ENCODE results near the gene SVIL.
"Not testable (repeated sequence)": the region's sequence is repeated elsewhere in the genome, so short reads cannot be mapped to it uniquely, and the experiment has no call there.

SVIL gene

DNA sequence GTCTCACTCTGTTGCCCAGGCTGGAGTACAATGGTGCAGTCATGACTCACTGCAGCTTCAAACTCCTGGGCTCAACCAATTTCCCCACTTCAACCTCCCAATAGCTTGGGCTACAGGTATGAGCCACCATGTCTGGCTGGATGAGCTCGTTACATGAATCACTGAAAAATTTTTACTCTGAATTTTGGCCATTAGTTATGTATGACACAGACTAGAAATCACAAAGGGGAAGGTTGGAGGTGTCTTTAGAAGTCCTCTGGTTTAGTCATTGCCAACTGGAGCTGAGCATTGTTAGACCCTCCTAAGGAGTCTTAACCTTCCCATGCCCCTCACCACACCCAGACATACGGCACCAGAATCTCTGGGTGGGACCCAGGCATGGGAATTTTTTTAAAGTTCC, 34.7 kb downstream of the SVIL start:
- DNase-seq (ENCODE audit: low spot score), result no peak

DNA sequence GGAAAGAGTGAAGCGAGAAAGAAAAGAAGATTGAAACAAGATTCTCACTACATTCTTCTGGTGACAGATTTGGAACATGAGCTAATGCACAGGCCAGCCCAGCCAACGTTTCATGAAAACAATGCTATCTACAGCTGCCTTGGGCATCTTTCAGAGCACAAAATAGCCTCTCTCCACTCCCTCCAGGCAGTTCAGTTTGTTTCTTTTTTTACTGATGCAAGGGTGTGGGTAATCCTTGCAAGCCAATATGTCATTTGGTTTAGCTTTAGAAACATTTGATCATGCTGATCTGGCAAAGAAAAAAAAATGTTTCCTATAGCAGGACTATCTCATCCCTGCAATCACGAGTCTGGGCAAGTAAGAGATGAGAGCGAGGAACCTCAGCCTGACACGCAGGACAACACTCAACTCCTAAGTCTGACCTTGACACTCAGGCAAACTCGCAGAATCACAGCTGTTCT, 35.9 kb downstream of the SVIL start:
- no peak for DNase-seq (ENCODE audit: low spot score)

DNA sequence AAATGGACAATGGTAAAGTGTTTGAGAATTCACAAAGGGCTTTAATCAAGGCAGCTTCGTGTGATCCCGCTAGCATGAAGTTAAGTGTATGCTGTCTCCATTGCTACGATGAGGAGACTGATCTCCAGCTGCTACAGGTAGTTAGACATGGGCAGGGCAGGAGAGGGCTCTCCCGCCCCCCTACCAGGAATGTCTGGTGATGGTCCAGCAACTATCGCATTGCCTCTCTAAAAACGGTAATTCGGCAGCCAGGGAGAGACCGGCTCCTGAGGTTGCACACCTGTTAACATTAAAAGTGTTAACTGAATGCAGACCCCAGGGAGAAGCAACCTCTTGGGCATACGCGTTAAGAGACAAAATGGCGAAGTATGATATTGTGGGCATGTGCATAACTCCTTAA, 37.9 kb downstream of the SVIL start:
- DNase-seq (ENCODE audit: low spot score), result no peak

DNA sequence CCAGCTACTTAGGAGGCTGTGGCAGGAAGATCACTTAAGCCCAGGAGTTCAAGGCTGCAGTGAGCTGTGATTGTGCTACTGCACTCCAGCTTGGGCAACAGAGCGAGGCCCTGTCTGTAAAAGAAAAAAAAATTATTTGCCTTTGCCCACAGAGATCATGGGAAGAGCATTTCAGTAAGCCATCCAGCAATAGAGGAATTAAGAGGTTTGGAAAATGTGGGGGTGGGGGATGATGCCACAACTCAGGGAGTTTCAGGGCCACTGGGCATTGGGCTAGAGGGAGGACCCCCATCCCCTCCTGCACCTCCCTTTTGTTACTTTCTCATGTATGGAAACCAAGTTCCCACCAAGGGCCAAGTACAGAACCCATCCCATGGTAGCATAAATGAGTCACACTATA, 38.4 kb downstream of the SVIL start:
- DNase-seq (ENCODE audit: low spot score), result no peak

DNA sequence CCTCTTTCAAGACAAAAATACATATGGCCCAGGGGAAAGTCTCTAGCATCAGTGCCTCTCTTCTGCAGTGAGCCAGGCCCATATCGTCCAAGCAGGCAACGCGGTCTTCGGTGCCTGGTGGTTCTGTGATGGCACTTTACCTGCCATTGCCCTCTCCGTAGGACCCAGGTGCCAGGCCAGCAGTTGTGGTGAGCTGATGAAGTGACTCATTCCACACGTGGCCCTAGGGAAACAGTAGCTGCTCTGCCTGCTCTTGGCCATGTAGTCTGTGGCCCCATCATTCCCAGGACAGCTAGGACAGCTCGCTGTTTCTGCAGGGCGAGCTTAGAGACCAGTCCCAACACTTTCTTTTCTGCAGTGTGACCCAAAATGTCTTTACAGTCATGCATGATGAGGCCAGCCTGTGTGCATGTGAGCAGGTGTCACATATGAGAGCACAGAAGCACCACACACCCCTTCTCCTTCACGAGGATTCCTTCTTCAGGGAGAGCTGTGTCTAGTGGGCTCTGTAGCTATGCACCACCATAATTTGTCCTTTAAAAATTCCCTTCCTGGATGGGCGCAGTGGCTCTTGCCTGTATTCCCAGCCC, 39.0 kb downstream of the SVIL start:
- no peak for DNase-seq (ENCODE audit: low spot score)

DNA sequence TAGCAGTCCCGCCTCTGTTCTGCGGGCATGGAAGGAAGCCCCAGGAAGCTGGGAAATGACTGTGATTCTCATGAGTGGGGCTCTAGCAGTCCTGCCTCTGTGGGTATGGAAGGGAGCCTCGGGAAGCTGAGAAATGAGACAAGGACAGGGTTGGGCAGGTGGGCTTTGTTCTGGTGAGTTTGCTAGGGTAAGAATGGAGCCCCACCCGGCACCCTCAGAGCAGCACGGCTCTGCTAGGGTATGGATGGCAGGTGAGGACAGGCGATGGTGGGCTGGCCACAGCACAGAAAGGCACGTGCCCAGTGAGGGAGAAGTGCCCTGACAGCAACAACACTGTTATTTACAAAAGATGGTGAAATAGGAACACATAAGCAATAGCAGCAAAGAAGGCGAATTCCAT, 39.6 kb downstream of the SVIL start:
- DNase-seq (ENCODE audit: low spot score), result no peak

DNA sequence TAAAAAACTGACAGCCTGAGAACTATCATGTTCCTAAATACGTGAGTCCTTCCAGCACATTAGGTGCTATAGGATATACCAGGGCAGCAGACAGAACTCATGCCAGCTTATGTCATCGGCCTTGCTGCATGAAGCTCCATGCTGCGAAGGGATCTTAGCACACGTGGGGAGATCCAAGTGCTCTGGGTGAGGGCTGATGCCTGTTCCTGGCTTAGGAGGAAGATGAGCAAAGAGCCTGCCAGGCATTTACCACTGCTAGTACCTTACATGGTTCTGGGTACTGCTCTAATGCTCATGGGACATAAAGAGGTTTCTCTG, 43.2 kb downstream of the SVIL start:
- no peak for DNase-seq (ENCODE audit: low spot score)

DNA sequence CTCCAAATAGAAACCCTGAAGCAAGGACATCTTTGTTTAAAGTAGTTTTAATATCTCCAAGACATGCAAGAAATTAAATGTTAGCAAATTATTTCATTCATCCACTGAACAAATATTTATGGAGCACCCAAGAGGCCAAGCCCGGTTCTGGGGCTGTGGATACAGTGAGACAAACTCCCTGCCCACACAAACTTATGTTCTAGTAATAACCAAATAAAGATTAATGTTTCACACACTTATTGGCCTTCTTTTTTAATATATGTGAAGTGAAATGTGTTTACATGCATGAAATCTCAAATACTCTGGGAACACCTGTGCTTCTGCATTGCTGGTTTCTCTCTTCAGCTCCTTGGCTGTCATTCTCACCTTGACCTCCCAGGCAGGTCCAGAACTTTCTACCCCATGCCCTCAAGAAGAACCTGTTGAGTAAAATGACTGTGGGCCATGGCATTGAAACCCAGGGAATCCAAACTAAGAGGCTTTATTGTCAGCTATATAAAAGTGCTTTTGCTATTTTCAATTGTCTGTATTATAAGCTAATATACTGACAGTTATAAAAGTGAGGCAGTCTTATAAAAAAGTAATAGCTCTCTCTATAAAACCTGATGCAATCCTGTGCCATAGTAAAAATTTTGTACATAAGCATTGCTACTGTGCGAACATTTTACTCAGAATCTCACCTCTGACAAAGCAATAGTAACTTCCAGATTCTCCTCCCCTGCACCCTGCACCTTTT, 43.7 kb downstream of the SVIL start:
- no peak for DNase-seq (ENCODE audit: low spot score)

DNA sequence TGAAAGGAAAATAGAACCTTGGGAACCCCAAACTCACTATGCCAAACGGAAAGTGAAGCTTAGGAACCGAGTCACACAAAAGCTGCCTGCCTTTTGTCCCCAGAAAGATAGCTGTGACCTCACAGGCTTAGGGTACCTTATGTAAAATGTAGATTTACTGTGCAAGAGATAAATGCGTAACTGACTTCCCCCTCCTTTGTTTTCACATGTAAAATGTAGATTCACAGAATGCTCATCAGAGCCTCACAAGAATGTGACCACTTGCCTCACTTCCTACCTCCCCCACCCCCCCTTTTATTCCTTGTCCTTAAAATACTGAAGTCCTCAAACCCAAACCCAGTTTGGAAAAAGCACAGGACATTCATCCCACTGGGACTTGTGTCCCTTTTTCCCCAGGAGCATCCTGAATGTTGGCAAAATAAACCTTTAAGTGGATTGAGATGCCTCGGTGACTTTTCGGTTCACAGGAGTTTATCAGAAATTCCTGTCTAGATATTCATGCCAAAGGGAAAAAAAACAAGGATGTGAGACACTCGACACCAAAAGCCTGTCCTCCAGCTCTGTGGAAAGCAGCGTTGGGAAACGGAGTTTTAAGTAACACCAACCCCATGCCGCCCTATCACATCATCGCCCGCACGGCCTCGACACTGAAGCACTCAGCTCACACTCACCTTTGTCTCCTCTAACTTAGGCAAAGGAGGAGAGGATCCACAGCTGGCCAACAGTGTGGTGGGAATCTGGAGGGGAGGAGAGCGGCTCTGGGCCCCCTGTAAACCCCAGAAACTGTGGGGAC, 45.9 kb downstream of the SVIL start:
- no peak for DNase-seq (ENCODE audit: low spot score)

DNA sequence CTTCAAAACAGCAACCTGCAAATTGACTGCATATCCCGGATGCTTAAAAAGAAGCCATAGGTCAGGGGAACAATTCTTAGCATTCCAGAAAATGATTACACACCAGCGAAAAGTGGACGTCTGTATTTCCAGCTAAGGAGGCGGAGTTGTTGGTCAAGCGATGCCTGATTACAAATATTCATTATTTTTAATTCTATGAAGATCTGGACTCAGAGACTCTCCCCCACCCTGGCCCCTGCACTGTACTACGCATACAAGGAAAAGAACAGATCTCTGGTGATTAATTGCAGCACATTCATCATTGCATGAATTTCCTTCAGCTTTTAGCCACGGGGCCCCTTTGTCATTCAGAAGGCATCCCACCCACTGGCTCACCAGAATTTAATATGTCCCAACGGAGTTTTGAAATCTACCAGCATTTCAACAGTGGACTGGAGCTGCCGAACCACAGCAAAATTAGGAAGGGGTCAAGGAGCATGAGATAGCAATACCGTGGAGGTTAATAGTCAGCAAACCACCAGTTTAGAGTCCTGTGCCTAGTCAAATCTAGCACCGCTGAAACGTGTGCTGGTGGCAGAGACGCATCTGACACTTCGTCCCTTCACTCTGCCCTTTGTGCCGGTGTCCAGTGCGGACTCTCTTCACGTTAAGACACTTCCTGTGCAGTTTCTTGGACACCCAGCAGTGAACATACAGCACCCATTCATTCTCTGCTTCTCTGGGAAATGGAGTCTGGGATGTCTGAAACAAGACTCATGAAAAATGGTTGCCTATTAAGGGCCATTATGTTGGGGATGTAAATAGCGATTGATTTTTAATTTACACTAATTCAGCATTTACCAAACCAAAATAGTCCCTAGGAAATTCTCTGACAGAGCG, 46.8 kb downstream of the SVIL start:
- DNase-seq (ENCODE audit: low spot score), result not testable (repeated sequence)

DNA sequence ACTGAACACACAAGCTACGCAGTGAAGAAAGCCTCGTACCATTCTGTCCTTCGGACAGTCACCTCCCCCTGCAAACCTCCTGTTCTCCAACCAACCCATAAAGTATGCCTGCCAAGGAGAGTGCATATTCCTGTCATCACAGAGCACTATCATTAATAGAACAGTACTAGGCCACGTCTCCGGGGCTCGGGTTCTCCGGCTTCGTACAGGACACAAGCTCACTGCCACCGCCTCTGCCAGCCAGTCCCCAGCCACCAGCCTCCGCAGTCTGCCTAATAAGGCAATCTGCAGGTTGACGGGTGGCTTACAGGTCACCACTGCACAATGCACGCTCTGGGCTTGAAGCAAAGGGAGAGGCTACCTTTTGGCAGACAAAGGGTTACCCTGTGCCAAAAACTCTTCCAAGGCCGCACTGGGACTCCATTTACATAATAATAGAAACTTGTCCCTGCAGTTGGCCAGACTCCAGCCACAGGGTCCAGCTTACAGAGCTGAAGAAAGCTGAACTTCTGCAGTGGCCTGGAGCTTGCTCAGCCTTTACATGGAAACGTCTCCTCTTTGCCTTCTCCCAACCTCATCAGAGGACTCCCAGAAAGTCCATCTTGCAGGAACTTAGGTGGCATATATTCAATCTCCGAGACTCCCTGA, 47.5 kb downstream of the SVIL start:
- DNase-seq (ENCODE audit: low spot score), result not testable (repeated sequence)

DNA sequence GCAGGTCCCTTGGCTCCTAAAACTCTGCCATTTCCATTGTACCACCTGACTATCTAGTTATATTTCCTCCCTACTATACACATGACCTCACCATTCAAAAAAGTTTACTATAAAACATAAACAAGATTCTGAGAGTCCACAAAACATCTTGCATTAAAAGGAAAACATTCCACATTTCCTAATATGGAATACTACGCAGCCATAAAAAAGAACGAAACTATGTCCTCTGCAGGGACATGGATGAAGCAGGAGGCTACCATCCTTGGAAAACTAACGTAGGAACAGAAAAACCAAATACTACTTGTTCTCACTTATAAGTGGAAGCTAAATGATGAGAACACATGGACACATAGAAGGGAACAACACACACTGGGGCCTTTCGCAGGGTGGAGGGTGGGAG, 48.3 kb downstream of the SVIL start:
- DNase-seq (ENCODE audit: low spot score), result no peak

DNA sequence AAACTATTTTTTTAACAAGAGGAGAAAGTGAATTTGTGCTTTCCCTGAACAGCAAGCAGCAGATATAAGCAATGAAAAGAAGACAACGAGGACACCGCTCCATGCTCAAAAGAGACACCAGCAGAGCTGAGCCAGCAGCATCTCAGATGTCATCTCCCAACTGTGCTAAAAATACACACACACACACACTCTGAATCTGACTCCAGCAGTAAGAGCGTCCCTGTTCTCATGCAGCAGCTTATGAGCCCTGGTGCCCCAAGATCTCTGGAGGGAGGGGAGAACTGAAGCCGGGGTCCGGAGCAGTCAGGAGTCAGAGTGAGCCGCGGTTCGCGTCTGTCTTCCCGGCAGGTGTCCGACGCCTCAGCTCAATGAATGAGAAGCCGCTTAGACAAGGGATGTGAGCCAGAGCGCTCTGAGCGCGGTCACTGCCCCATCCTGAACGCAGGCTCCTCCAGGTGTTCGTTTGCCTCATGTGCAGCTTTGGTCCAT, 49.2 kb downstream of the SVIL start:
- DNase-seq (ENCODE audit: low spot score), result no peak

DNA sequence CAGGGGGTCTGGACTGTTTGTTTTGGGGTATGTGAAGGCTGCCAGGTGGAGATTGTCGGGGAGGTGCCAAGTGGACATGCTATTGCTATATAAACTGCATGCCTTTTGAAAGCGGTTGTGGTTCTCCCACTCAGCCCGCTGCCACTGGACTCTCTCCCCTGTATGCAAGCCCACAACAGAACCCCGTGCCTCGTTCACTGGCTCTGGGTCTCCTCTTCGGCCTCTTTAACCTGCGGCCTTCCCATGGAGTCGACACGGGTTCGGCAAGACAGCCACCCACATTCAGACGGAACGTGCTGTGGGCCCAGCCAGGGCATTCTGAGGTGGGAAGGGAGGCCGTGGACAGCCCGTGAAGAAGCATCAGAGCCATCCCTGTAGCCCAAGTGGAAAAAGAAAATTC, 50.3 kb downstream of the SVIL start:
- no peak for DNase-seq (ENCODE audit: low spot score)

DNA sequence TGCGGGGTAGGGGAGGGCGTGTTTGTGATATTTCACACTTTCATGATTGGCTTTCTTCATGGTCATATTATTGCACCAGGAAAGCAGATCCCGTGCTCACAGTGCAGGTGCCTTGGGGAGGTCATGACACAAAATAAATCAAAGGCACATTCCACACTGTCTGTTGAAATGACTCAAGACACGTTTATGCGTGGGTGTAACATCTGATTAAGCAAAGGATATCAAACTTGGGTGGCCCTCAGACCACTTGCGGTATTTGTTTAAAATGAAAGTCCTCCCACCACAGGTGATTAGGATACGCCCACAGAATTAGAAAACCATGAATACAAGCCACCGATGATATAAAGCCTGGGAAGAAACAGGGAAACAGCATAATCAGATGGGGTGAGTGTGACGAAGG, 51.1 kb downstream of the SVIL start:
- no peak for DNase-seq (ENCODE audit: low spot score)

DNA sequence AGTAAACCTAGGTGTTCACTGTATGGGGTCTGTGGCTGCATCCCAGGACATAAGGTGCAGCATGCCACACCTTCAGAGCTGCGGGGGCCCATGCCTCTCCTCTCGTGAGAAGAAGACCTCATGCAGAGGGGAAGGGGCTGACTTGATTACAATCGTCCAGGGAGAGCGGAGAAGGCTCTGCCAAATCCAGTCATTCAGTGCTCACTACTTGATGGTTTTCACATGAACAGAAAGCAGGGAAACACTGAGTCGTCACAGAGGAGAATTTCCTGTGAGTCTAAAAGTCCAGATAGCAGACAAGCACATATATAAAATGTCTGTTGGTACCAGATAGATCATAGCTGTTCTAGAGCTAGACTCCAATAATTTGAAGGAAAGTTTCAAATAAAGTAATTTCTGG, 52.0 kb downstream of the SVIL start:
- DNase-seq (ENCODE audit: low spot score), result not testable (repeated sequence)

DNA sequence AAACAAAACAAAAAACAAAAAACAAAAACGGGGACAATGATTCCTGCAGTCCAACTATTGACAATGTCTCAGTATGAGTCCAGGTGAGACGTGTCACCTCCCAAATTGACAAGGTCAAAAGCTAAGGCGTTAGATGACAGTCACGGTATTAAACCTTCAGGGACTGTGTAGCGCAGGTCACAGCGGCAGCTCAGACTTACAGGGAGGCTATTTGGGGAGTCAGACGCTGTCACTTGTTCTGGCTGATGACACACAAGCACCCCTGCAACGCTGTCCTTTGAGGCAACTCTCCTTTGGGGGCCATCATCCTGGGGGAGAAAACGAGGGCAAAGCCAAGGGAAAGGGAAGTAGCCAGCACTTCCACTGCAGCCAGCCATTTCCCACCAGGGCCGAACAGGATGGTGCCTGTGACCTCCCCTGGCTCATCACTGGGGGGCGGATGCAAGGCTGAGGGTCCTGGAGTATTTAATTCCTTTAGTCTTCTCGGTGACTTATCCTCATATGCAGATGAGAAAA, 55.3 kb downstream of the SVIL start:
- DNase-seq (ENCODE audit: low spot score), result no peak

DNA sequence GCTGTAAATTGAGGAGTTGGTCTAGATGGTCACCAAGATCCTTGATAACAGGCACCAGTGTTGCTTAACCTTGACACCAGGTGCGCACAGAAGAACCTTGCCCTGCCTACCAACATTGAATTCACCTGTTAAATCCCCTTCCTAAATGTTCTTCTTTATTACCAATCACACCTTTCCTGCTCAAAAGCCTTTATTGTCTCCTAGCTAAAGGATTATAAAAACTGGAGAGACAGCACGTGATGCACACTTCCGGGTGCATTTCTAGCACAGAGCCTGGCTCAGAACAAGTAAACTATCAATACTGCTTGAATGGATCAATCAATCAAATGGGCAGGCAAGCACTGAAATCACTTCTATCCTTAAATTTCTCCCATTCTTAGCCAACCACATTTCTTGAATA, 56.3 kb downstream of the SVIL start:
- no peak for DNase-seq (ENCODE audit: low spot score)

DNA sequence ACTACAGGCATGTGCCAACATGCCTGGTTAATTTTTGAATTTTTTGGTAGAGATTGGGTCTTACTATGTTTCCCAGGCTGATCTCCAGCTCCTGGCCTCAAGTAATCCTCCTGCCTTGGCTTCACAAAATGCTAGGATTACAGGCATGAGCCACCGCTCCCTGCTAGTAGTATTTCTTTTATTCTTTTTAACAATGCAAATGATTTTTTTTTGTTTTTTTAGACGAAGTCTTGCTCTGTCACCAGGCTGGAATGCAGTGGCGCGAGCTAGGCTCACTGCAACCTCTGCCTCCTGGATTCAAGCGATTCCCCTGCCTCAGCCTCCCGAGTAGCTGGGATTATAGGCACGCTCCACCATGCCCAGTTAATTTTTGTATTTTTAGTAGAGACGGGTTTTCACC, 58.1 kb downstream of the SVIL start:
- DNase-seq (ENCODE audit: low spot score), result no peak

DNA sequence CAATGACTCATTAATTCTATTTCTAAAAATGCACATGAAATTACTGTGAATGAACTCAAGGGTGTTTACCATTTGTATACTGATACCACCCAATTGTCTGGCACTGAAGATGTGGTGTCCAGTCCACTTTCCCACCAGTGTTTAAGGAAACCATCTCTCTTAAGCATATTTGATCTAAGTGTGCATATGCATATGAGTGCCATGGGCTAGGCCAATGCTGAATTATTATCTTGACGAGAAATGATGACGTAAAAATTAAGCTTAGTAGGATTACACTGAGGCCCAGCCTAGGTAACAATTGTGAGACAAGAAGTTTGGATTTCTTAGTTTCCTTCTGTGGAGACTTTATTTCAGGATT, 59.7 kb downstream of the SVIL start:
- no peak for DNase-seq (ENCODE audit: low spot score)
